GM20431 (cell line): Measurements from ENCODE around the gene C14orf132.

Source experiments
- in situ Hi-C: fragments of 300-500 bp; cut with MseI, MboI; formaldehyde crosslinking; loops from one replicate; pipeline ENCODE4 v1.15.0; 2020; ENCODE audit warnings: low sequenced_read_pairs; ENCODE audit not compliant: unreplicated experiment

The C14orf132 gene

DNA sequence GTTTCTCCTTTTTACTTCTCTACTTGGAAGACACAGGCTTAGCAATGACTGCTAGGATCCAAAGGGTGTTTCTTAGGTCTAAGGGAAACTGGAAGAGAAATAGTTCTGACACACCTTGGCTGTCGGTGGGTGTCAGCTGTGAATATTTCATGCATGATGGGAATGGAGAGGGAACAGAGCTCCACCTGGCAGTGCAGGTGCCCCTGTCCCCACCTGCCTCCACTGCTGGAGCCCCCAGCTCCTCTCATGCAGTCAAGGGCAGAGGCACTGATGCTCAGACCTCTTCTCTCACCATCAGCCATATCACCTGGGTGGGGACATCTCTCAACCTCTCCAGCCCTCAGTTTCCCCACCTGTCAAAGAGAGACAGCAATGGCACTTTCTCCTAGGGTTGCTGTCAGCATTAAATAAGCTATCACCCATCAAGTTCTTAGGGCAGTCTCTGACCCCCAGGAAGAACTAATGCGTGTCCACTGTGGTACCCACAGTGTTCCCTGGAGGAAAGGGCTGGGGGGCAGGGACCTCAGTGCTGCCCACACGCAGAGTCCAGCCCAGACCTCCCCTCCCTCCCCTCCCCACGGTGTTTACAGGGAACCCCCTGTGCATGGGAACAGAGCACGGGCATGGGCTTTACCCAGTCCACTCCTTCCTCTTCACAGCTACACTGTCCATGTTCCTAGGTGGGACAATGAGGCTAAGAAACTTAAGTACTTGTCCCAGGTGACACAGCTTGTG is 69.1 kb downstream of the C14orf132 start:
- in situ Hi-C loops: loop anchor here (10.0 kb wide), 1 partner anchor 157 kb away; no protein-coding TSS in a partner anchor

DNA sequence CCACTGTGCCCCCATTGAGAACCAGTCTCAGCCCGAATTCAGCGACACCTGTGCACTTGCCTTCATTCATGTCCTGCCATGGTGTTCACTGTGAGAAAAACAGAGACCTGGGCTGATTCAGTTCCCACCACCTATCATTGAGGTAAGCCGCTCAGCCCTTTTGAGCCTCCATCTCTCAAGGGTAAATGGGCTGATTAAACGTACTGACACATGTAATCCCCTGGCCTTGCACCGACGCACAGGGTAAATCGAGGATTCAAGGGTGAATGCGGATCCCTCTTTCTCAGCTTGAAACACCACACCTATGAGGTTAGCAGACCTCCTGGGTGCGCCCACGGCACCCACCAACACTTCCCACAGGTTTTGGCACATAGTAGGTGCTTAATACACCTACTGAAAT is 69.7 kb downstream of the C14orf132 start:
- in situ Hi-C loops: loop anchor here (10.0 kb wide), 1 partner anchor 156 kb away; no protein-coding TSS in a partner anchor

DNA sequence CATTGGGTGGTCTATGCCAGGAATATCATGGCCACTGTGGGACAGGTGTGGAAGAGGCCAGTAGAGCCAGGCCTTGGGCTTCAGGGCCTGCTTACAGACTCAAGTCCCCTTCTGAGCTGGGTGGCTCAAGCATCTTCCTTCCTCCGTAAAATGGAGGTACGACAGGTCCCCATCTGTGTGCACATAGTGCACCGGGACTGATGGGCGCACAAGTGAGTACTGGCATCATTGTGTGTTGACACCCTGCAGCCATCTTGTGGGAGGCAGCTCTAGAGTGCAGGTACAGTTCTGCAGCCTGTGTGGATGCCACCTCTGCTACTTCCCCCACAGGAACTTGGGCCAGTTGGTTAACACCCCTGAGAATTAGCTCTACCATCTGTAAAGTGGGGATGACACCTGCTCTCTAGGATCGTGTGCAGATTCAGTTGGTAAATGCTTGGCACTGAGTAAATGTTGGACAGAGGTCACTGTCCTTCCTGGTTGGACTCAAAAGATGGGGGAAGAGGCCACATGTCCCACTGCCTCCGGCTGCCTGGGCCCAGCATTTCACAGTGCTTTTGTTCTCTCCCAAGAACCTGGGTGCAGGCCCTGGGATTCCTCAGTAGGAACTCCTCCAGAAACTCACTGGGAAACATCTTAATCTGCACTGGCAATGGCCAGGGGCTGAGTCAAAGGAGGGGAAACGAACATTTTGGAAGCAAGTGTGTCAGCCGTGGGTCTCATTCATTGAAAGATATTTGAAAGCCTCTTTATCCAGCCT is 70.6 kb downstream of the C14orf132 start:
- in situ Hi-C loops: loop anchor here (10.0 kb wide), 1 partner anchor 155 kb away; no protein-coding TSS in a partner anchor

DNA sequence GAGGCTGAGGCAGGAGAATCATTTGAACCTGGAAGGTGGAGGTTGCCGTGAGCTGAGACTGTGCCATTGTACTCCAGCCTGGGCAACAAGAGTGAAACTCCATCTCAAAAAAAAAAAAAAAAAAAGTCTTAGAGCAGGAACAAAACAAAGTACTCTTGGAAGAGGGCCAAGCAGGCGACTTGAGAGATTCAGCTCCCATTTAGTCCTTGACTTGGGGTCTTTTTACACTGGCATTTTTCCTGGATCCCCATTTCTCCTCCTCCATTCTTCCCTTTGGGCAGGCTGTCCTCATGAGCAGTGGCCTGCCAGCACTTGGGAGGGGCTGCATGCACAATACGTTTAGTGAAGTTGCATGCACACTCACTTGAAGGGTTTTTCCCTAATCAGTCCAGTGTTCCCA is 72.9 kb downstream of the C14orf132 start:
- in situ Hi-C loops: no loop called here

DNA sequence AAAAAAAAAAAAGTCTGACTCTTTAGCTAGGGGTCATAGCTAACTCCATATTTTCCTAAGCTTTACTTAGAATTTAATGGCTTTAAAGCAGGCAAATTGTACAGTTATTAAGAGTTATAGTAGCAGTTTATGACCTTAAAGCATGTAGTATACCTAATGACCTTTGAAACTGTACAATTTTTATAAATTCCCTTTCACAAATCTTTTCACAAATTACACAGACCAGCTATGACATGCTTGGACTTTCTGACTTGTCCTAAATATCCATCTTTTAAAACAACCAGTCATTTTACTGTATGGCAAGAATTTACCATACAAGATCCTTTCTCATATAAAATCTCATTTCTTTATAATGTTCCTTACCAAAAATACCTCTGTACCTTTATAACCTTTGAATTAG is 74.8 kb downstream of the C14orf132 start:
- in situ Hi-C loops: no loop called here

DNA sequence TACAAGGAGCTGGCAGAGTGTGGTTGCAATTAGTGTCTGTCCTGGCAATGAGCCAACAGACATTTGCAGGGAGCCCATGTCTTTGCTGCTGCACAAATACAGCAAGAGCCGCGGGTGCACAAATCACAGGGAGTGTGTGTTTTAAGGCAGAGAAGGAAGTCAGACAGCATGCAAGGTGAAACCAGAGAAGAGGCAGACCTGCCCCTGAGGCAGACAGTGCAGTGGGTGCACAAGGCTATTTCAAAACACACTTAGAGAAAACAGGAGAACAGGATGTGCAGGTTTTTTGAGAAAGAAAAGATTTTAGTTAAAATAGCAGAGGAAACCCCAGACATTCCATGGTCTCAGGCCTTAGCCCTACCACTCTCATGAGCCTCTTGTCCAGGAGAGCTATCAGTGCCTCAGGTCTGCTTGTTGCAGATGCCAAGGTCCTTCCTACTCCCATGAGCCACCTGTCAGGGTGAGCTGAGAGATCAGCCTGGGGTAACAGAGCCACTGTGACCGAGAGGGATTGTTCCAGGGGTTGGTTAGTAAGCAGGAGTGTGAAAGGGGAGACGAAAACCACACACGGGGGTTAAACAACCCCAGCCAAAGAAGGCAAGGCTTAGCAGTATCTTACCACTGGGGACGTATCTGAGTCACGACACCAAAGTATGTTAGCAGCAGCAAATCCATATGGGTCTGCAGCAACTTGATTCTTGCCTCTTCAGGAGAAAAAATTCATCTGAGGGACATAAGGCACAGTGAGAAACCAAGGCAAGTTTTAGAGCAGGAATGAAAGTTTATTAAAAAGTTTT is 78.1 kb downstream of the C14orf132 start:
- in situ Hi-C loops: no loop called here

DNA sequence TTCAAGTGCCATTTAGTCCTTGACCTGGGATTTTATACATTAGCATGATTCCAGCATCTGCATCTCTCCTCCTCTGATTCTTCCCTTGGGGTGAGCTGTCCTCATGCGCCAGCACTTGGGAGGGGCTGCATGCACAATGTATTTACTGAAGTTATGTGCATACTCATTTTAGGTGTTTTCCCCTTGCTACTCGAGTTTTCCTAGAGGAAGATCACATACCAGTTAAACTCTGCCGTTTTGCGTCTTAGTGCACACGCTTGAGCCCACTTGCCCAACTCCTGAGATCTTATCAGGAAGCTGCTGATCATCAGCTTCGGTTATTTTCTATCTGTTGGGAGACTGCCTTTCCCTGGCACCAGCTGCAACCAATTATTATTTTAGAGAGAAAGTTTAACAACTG is 78.8 kb downstream of the C14orf132 start:
- in situ Hi-C loops: no loop called here

DNA sequence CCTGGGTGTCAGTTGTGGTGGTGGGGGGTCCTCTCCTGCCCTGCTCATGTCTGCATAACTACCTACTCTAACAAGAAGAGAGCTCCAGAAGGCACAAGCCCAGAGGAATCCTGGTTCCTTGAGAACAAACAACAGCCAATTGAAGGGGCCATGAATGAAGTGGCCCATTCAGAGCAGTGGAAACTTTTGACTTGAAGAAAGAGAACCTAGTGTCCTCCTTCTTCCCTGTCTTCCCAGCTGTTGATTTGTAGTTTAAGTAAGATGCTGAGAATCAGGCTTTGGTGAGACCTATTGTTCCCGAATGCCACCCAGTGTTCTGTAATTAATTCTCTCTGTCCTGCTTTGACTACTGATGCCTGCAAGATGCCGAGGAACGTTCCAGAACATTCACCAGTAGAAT is 79.2 kb downstream of the C14orf132 start:
- in situ Hi-C loops: no loop called here

DNA sequence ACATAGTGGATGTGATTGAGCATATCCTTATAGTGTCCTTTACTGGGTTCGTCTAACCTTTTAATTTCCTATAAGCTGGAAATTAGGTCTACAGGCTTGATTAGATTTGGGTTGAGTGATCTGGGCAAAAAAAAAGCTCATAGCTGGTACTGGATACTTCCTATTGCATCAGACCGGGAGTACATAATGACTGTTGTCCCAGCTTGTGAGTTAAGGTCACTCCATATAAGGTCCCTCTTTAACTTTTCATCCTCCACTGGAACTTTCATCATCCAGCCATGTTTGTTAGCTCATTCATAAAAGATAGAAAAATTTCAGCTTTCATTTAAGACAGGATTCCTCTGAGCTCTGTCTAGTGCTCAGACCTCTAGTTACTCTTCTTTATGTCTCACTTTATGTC is 80.8 kb downstream of the C14orf132 start:
- in situ Hi-C loops: no loop called here

DNA sequence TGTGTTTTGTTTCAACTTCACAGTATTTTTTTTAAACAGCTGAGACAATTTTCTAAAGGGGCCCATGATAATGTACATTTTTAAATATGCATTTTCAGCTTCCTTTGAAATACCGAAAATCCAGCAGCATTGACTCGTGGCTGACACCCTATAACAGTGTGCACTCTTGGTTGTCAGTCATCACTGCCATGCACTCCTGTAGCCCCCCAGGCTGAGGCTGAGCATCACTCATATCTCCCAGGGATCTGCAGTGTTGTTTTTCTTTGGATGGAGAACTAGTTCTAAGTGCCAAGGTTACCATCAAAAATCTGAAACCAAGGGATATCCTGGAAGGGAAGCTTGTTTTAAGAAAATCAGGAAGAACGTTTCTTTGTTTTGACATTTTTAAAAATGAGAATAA is 81.2 kb downstream of the C14orf132 start:
- in situ Hi-C loops: no loop called here

DNA sequence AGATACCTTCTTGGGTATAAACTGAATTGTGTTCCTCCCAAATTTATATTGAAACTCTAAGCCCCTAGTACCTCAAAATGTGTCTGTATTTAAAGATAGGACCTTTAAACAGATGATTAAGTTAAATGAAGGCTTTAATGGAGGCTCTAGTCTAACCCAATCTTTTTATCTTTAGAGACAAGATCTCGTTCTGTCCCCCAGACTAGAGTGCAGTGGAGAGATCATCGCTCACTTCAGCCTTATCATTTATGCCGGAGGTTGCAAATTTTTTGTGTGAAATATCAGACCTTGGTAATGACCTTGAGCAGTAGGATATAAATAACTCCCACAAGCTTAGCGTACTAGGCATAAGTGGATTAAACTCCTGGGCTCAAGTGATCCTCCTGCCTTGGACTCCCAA is 81.8 kb downstream of the C14orf132 start:
- in situ Hi-C loops: no loop called here

DNA sequence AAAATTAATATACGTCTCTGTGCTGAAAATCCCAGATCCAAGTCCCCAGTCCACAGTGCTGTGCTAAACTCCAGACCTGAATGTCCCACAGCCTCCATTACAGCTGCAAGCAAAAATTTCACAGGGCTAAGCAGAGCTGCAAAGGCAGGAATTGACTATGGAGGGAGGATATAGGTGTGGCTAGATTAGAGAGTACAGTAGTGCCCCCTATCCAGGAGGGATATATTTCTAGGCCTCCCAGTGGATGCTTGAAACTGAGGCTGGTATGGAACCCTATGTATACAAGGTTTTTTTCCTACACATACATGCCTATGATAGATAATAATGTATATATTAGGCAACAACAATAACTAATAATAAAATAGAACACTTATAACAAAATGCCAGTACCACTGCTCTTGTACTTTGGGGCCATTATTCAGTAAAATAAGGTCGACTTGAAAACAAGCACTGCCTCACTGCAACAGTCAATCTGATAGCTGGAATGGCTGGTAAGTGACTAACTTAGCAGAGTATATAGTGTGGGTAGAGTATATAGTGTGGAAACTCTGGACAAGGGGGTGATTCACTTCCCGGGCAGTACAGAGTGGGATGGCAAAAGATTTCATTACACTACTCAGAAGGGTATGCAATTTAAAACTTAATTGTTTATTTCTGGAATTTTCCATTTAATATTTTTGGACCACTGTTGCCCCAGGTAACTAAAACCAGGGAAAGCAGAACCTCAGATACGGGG is 82.7 kb downstream of the C14orf132 start:
- in situ Hi-C loops: no loop called here

DNA sequence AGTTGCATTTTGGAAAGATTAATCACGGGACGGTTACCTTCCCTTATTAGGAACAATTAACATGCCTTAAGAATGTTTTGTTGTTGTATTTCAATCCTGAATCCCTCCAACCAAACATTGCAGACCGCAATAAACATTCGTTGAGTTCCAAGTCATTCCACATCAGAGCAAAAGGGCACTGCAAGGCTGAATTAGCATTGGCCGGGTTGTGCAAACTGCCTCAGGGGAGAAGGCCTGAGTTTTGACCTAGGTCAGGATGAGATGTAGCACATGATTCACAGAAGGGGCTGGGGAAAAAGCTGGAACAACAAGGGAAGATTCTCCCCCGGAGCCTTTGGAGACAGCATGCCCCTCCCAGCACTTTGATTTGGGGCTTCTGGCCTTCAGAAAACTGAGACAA is 83.3 kb downstream of the C14orf132 start:
- in situ Hi-C loops: no loop called here

DNA sequence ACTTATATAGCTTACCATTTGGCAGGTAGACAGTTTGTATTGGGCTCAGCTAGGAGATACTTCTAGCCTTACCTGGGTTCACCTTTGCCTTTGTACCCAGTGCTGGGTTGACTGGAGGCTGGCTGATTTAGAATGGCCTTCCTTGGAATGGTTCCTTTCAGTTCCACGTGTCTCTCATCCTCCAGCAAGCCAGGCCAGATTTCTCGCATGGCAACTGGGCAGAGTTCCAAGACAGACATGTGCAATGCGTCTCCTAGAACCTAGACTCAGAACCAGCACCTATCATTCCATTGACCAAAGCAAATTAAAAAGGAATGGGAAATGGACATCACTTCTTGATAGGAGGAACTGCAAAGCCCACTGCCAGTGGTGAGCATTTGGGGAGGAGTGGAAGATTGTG is 86.4 kb downstream of the C14orf132 start:
- in situ Hi-C loops: no loop called here

DNA sequence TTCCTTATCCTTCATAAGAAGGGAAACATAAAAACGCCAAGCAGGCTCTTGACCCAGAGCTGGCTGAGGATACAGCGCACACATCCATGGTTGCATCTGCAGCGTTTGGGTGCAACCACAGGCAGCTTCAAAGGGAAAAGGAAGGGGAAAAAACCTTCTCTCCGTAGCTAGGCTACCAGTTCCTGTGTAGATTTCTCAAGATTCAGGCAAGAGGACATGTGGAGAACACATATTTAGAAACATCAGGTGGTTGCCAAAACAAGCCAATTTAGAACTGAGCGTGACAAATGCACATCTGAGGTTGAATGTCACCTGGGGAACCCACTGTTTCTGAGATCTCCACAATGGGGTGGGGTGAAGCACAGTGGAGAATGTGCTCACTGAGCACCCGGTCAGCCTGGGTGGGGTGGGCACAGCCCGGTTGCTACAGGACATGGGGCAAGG is 87.2 kb downstream of the C14orf132 start:
- in situ Hi-C loops: no loop called here

DNA sequence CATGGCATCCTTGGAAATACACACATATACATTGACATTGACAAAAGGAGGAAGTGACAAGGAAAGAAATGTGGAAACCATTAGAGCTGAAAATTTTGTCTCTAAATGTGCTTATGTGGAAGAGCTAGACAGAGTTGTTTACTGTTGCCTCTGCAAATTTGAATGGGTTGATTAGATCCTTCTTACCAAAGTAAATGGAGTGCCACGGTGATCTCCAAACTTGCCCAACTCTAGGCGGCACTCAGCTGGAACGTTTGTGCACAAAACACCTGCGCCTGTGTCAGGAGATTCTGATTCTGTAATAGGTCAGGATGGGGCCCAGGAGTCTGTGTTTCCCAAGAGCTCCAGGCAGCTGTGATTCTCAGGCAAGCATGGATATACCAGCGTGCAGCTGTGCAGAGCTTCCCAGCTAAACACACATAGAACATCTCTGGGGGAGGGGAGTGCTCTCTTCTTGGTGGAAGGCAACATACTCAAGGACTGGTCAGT is 87.7 kb downstream of the C14orf132 start:
- in situ Hi-C loops: no loop called here

DNA sequence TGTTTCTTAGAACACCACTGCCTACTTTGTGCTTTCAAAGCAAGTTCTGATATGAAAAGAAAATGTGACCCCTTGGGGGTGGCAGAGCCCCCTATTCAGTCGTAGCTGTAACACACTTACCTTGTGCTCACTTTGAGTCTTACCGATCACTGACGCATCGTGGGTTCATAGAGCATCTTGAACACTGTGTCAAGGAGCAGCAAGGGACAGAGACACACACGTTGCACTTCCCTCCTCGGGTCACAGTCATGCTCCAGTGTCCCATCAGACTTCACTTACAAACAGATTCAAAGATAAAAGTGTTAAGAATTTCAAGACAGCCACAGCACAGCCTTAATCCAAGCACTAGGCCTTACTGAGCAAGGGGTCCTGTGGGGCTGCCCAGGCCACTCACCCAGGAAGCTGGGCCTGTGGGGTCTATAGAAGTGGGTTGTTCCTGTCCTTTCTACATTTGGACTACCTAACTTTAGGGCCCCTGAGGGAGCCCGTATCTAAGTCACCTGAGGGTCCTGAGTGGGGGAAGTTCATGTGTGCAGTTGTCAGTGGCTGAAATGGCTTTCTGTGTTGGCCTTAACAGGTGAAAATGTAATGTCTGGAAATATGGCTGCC is 90.1 kb downstream of the C14orf132 start:
- in situ Hi-C loops: no loop called here

DNA sequence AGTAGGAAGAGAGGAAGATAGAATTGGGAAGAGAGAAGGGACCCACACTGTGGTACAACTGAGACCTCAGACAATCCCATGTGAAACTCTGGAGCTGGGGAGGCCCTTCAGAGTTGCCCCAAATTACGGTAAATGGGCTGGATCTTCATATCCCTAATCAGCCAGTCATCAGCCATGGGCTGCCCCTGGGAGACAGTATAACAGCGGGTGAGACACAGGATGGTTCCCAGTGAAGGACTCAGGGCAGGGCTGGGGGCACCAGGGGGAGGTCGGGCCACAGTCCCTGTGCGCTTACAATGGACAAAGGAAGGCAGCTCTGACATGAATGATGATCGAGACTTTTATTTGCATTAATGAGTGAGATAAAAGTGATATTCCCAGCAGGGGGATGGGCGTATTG is 91.2 kb downstream of the C14orf132 start:
- in situ Hi-C loops: no loop called here

DNA sequence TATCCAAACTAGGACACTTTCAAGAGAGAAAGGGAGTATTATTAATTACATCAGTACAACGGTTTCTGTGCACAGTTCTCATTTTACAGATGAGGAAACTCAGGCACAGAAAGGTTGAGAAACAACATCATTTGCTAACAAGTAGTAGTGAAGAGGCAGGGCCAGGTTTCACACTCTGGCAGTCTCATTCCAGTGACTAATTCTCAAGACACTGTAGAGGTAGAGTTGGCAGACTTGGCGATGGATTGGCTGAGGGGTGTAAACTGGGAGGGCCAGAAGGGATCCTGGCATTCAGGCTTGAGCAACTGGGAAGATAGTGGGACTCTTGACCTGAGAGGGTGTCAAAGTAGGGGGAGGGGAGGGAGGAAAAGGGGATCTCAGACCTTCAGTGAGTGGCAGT is 91.7 kb downstream of the C14orf132 start:
- in situ Hi-C loops: no loop called here
